DND-41 (cell line): ENCODE measurements around the gene NLRP6.

ENCODE experiments used
- ATAC-seq: fragments of 200-7000 bp; cut with Tn5 transposase; 3 replicates; pipeline ENCODE4 v1.9.1; 2021; ENCODE audit warnings: low read depth; ENCODE audit not compliant: insufficient read depth
- DNase-seq: peaks from one replicate; pipeline ENCODE4 v3.0.0-alpha.2; 2020
- H2AFZ ChIP-seq: 2 replicates; pipeline ENCODE4 v1.6.0; 2012; ENCODE audit warnings: low read depth, low read length
- H3K27ac ChIP-seq: 2 replicates; pipeline ENCODE4 v1.5.1; 2012; ENCODE audit warnings: low read length, inconsistent platforms
- H3K27me3 ChIP-seq: fragments of 200-600 bp; sonication (generic); 2 replicates; pipeline ENCODE4 v1.6.0; 2012; ENCODE audit warnings: low read length, mild to moderate bottlenecking, inconsistent platforms; ENCODE audit not compliant: insufficient read depth, poor library complexity
- H3K36me3 ChIP-seq: 2 replicates; pipeline ENCODE4 v1.5.1; 2012; ENCODE audit warnings: low read length, inconsistent platforms; ENCODE audit not compliant: insufficient read depth
- H3K4me1 ChIP-seq: 2 replicates; pipeline ENCODE4 v1.5.1; 2012; ENCODE audit warnings: mild to moderate bottlenecking, low read length; ENCODE audit not compliant: insufficient read depth
- H3K4me2 ChIP-seq: 2 replicates; pipeline ENCODE4 v1.6.0; 2012; ENCODE audit warnings: mild to moderate bottlenecking, moderate library complexity, low read length, inconsistent platforms; ENCODE audit not compliant: insufficient read depth
- H3K4me3 ChIP-seq, 2 experiments: fragments of 200-600 bp in 1 of 2; shearing (Covaris generic) in 1 of 2; 2 replicates each; pipeline ENCODE4 v1.5.1; 2012 to 2016; ENCODE audit warnings: inconsistent platforms in 2 of 2, low read length in 2 of 2, mild to moderate bottlenecking in 2 of 2, low read depth in 1 of 2, moderate library complexity in 1 of 2
- H3K79me2 ChIP-seq: 2 replicates; pipeline ENCODE4 v1.6.0; 2012; ENCODE audit warnings: low read length, inconsistent platforms; ENCODE audit not compliant: insufficient read depth
- H3K9ac ChIP-seq: 2 replicates; pipeline ENCODE4 v1.6.0; 2012; ENCODE audit warnings: low read depth, mild to moderate bottlenecking, inconsistent platforms, low read length, moderate library complexity
- H3K9me3 ChIP-seq: 2 replicates; pipeline ENCODE4 v1.5.1; 2012; ENCODE audit warnings: low read length, moderate library complexity, mild to moderate bottlenecking, inconsistent platforms; ENCODE audit not compliant: insufficient read depth, severe bottlenecking
- H4K20me1 ChIP-seq: 2 replicates; pipeline ENCODE4 v1.6.0; 2012; ENCODE audit warnings: low read length; ENCODE audit not compliant: insufficient read depth
- EZH2 ChIP-seq: IDR thresholded peaks from 3 replicates; pipeline ENCODE4 v1.6.1; 2012; ENCODE audit warnings: borderline replicate concordance, low read depth, mild to moderate bottlenecking, moderate library complexity, low read length, inconsistent platforms; ENCODE audit not compliant: severe bottlenecking
- TF ChIP-seq, protein P1 (sequence below): IDR thresholded peaks from 2 replicates; pipeline ENCODE4 v1.5.1; 2012; ENCODE audit warnings: borderline replicate concordance, low read length, moderate library complexity, mild to moderate bottlenecking; ENCODE audit not compliant: poor library complexity, severe bottlenecking; ENCODE audit errors: extremely low read depth

NLRP6 gene

DNA sequence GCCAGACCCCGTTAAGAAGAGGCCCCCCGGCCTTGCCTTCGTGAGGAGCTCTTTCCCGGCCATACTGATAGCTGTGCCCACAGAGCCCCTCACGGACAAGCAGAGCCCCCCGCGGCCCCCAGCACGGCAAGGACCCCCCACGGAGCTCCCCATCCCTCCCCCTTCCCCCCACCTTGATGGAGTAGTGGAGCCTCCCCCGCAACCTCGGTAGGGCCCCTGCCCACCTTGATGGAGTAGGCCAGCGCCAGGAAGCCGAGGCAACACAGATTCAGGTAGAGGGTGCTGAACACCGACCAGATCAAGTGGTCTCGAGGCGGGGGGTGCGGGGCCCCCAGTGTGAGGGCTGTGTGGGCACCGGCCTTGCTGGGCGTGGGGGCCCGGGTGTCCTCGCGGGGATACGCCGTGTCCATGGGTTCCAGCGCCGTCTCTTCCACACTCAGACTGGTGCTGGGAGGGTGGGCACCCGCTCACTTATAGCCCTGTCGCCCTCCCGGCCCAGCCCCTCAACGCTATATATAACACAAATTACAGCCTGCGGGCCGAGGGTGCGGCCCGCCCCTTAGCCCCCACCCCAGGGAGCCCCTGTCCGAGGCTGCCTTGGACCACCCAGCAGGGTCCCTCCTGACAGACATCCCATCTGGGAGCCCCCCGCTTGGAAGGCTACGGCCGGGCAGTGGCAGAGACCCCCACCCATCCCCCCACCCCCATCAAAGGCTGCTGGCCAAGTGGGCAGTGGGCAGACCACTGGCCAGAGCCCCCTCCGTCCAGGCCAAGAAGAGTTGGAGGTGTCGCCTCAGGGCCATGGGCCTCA is 21.1 kb downstream of the NLRP6 start, which contains the start of gene IFITM5:
Gene IFITM5, minus strand, starts transcription at position 446 of the 811 bp plus-strand sequence. Its CDS starts 36 bp downstream, at position 410.
- TF ChIP-seq, protein P1, sequence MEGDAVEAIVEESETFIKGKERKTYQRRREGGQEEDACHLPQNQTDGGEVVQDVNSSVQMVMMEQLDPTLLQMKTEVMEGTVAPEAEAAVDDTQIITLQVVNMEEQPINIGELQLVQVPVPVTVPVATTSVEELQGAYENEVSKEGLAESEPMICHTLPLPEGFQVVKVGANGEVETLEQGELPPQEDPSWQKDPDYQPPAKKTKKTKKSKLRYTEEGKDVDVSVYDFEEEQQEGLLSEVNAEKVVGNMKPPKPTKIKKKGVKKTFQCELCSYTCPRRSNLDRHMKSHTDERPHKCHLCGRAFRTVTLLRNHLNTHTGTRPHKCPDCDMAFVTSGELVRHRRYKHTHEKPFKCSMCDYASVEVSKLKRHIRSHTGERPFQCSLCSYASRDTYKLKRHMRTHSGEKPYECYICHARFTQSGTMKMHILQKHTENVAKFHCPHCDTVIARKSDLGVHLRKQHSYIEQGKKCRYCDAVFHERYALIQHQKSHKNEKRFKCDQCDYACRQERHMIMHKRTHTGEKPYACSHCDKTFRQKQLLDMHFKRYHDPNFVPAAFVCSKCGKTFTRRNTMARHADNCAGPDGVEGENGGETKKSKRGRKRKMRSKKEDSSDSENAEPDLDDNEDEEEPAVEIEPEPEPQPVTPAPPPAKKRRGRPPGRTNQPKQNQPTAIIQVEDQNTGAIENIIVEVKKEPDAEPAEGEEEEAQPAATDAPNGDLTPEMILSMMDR, result no peak
- TF ChIP-seq EZH2, result no peak
- no peak within 1 kb of the TSS for H3K27ac ChIP-seq
- DNase-seq (no peak), ATAC-seq (no peak)
- H4K20me1 ChIP-seq, result peaks cover 4% of the 10 kb centered on the region; the same call in 1 of the 2 replicates
- no peak within 1 kb of the TSS for H2AFZ ChIP-seq
- no peaks in the 10 kb centered on the region for H3K4me1 ChIP-seq
- no peaks in the 10 kb centered on the region for H3K9me3 ChIP-seq
- peaks cover 3% of the 10 kb centered on the region; the same call in 1 of the 2 replicates for H3K36me3 ChIP-seq
- H3K9ac ChIP-seq, result no peak within 1 kb of the TSS
- no peaks in the 10 kb centered on the region for H3K79me2 ChIP-seq
- no peak within 1 kb of the TSS for H3K4me3 ChIP-seq
- H3K4me2 ChIP-seq, result no peak within 1 kb of the TSS
- H3K27me3 ChIP-seq, result peaks cover 7% of the 10 kb centered on the region

DNA sequence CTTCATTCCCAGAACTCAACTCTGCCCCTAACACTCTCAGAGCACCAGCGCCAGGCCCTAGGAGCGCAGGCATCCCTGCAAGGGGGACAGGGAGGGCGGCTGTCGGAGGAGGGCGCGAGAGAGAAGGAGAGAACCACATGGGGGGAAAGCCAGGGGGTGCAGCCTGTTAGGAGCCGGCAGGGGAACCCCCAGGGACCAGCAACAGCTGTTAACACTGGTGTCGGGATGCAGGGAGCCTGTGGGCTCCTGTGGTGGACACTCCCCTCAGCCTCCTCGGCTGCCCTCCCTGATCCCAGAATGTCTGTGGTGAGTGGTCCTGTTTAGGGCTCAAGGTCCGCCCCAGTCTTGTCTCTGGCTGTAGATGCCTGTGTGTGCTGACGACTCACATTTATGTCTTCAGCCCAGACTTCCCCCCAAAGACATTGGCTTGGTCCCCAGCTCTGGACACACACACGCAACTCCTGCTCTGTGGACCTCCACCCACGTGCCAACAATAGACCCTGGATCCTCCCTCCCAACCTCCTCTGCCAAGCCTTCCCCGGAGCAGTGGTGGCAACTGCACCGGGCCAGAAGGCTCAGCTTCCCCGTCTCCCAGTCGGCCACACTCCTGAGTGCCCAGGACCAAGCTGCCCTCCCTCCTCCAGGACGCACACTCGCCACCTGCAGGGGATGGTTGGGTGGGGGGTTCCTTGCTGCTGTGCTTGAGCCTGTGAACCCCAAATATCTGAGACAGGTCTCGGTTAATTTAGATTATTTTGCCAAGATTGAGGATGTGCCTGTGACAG is 21.9 kb downstream of the NLRP6 start:
- Histone ChIP-seq H3K4me1 (peaks cover 2% of the 10 kb centered on the region; the same call in 1 of the 2 replicates), H3K36me3 (no peaks in the 10 kb centered on the region), H4K20me1 (peaks cover 4% of the 10 kb centered on the region; the same call in 1 of the 2 replicates), H3K9me3 (no peaks in the 10 kb centered on the region), H3K4me2 (no peak overlapping the region), H2AFZ (no peak overlapping the region), H3K27ac (no peak overlapping the region), H3K79me2 (no peaks in the 10 kb centered on the region), H3K9ac (no peak overlapping the region), H3K27me3 (peaks cover 7% of the 10 kb centered on the region), H3K4me3 (no peak overlapping the region)
- TF ChIP-seq EZH2, result no peak
- TF ChIP-seq, protein P1, result peak; percentile 14
- ATAC-seq (peak; percentile 27), DNase-seq (peak; percentile 34)

DNA sequence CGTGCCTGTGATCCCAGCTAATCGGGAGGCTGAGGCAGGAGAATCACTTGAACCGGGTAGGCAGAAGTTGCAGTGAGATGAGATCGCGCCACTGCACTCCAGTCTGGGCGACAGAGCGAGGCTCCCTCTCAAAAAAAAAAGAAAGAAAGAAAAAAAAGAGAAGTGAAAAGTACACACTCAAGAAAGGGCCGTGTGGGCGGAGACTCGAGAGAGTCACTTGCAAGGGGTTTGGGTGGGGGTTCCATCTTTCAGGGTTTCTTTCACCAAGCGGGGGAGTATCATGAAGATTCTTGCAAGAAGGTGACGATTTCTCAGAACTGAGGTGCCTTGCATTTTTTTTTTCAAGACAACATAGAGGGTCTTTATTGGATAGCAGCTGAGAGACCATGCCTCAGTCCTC is 25.2 kb downstream of the NLRP6 start:
- Histone ChIP-seq H3K4me3 (no peak overlapping the region), H3K27ac (no peak overlapping the region), H2AFZ (no peak overlapping the region), H4K20me1 (no peaks in the 10 kb centered on the region), H3K4me2 (no peak overlapping the region), H3K4me1 (peaks cover 13% of the 10 kb centered on the region; the same call in 1 of the 2 replicates), H3K36me3 (no peaks in the 10 kb centered on the region), H3K79me2 (peaks cover 1% of the 10 kb centered on the region), H3K9ac (no peak overlapping the region), H3K9me3 (no peaks in the 10 kb centered on the region), H3K27me3 (peaks cover 7% of the 10 kb centered on the region)
- TF ChIP-seq EZH2, result no peak
- TF ChIP-seq, protein P1, result no peak
- ATAC-seq (no peak), DNase-seq (no peak)
